Measurements from ENCODE around the gene RGS4. TPM values are rescaled to one million over a fixed set of nuclear protein-coding genes. Genes with fewer than 3 reads are reported as not detected.

Gene RGS4
- 0.21 to 0.31 TPM in 2 of 5 replicates, not detected in the others for total RNA-seq (2022; extraction: Qiagen RNA extraction; ENCODE audit: low read depth)

GRCh38 chr1:163069142-163069541 lies at the start of gene RGS4:
TSS of gene RGS4 (plus strand) at chr1:163069361. CDS start at chr1:163069485, 124 bp downstream.

Other genes starting within 250 kb of the RGS4 start
- not detected in 5 replicates for gene CCDC190, start 208.2 kb upstream of the RGS4 start, total RNA-seq (2022; extraction: Qiagen RNA extraction; ENCODE audit: low read depth)
- 0.63 to 1.3 TPM (median 1.2 TPM) in 5 replicates for gene RGS5, start 133.6 kb downstream of the RGS4 start, total RNA-seq (2022; extraction: Qiagen RNA extraction; ENCODE audit: low read depth)

All from A549 treated with ZK216348 at 1 μM for 4 hours (cell line).